Neural progenitor cell (in vitro differentiated cells): ENCODE data around the gene SLC22A1.

Experiments used
- EZH2 ChIP-seq: fragments of 200-600 bp; sonication (generic); IDR thresholded peaks from 2 replicates; pipeline ENCODE4 v1.6.1; 2017; ENCODE audit warnings: antibody characterized with exemption, mild to moderate bottlenecking, moderate library complexity
- EZH2phosphoT487 ChIP-seq: fragments of 200-600 bp; sonication (generic); IDR thresholded peaks from 2 replicates; pipeline ENCODE4 v1.6.1; 2017; ENCODE audit warnings: antibody characterized with exemption
- TF ChIP-seq, protein P1 (sequence below): fragments of 200-600 bp; sonication (generic); IDR thresholded peaks from 2 replicates; pipeline ENCODE4 v1.5.1; 2017; ENCODE audit warnings: antibody characterized with exemption, mild to moderate bottlenecking

DNA sequence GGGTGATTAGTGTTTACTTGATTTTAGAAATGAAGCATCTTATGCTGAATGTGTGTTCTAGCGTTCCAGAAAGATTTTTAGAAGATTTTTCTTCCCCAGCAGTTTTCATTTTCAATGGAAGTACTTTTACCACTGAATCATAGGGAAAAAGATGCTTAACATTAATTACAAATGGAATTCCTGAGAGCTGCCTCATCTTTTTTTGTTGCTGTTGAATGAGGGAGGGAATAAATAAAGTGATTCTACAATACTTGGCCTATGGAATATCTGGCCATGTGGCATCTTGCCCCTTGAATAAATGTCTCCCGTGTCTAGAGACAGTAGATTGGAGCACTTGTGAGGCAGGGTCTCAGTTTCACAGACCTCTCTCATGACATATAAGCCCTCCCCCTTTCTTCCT lies 44.1 kb upstream of the SLC22A1 start:
- TF ChIP-seq, protein P1, sequence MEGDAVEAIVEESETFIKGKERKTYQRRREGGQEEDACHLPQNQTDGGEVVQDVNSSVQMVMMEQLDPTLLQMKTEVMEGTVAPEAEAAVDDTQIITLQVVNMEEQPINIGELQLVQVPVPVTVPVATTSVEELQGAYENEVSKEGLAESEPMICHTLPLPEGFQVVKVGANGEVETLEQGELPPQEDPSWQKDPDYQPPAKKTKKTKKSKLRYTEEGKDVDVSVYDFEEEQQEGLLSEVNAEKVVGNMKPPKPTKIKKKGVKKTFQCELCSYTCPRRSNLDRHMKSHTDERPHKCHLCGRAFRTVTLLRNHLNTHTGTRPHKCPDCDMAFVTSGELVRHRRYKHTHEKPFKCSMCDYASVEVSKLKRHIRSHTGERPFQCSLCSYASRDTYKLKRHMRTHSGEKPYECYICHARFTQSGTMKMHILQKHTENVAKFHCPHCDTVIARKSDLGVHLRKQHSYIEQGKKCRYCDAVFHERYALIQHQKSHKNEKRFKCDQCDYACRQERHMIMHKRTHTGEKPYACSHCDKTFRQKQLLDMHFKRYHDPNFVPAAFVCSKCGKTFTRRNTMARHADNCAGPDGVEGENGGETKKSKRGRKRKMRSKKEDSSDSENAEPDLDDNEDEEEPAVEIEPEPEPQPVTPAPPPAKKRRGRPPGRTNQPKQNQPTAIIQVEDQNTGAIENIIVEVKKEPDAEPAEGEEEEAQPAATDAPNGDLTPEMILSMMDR, result no peak
- TF ChIP-seq EZH2phosphoT487, result no peak
- TF ChIP-seq EZH2, result no peak
